Naive thymus-derived CD4-positive, alpha-beta T cell (primary cell): Measurements from ENCODE around the gene SPEF1. TPM values are rescaled to one million over a fixed set of nuclear protein-coding genes. Genes with fewer than 3 reads are reported as not detected.
A peak's percentile ranks its signal among the peaks of the same experiment; 100 is the strongest.

Experiments
- ATAC-seq: fragments of 150-1000 bp; cut with Tn5 transposase; 2 replicates; pipeline ENCODE4 v1.10.0; 2021; ENCODE audit warnings: mild to moderate bottlenecking, moderate library complexity
- CTCF ChIA-PET: fragments of 350-600 bp; sonication (Branson Sonifier 250); formaldehyde crosslinking; loops from one replicate; lab custom pipeline; 2021; ENCODE audit warnings: antibody characterized with exemption; lab: Charles Lee
- POLR2A ChIA-PET: fragments of 350-600 bp; sonication (Branson Sonifier 250); formaldehyde crosslinking; loops from one replicate; lab custom pipeline; 2021; ENCODE audit warnings: antibody characterized with exemption, inconsistent platforms; lab: Charles Lee
- DNase-seq, 9 donors: peaks; one replicate each; pipeline versions ENCODE4 v3.0.0 to v3.0.0-alpha.2; 2020 to 2022; ENCODE audit warnings: mixed read lengths in 1 of 9
- H3K27ac ChIP-seq: one replicate; pipeline ENCODE4 v1.7.0; 2013; ENCODE audit warnings: mild to moderate bottlenecking, low read depth, low read length, moderate library complexity
- H3K27me3 ChIP-seq, 2 donors: one replicate each; pipeline ENCODE4 v1.7.0; 2013; ENCODE audit warnings: low read length in 2 of 2, mild to moderate bottlenecking in 2 of 2, moderate library complexity in 2 of 2; ENCODE audit not compliant: control insufficient read depth in 2 of 2, insufficient read depth in 2 of 2
- H3K36me3 ChIP-seq, 3 experiments: 1 replicate in 2 of 3; 2 replicates in 1 of 3; pipeline ENCODE4 v1.7.0; 2013; ENCODE audit warnings: low read length in 3 of 3, mild to moderate bottlenecking in 3 of 3, moderate library complexity in 1 of 3; ENCODE audit not compliant: insufficient read depth in 3 of 3, control insufficient read depth in 2 of 3
- H3K4me1 ChIP-seq, 2 donors: one replicate each; pipeline ENCODE4 v1.7.0; 2013; ENCODE audit warnings: low read length in 2 of 2, mild to moderate bottlenecking in 2 of 2, moderate library complexity in 1 of 2; ENCODE audit not compliant: control insufficient read depth in 2 of 2, insufficient read depth in 2 of 2
- H3K4me3 ChIP-seq: 2 replicates; pipeline ENCODE4 v1.7.0; 2013; ENCODE audit warnings: mild to moderate bottlenecking, low read length
- H3K9me3 ChIP-seq, 3 experiments: 1 replicate in 2 of 3; 2 replicates in 1 of 3; pipeline ENCODE4 v1.7.0; 2013; ENCODE audit warnings: low read length in 3 of 3; ENCODE audit not compliant: control insufficient read depth in 2 of 3
- H3K27ac Mint-ChIP-seq, 9 donors: one replicate each; pipeline ENCODE4 v1.8.0; 2020 to 2022; ENCODE audit warnings: mixed read lengths in 9 of 9, mild to moderate bottlenecking in 8 of 9, moderate library complexity in 5 of 9, inconsistent platforms in 2 of 9
- H3K27me3 Mint-ChIP-seq, 5 donors: one replicate each; pipeline ENCODE4 v1.8.0; 2021 to 2022; ENCODE audit warnings: mixed read lengths in 5 of 5, mild to moderate bottlenecking in 1 of 5
- H3K36me3 Mint-ChIP-seq, 5 donors: one replicate each; pipeline ENCODE4 v1.8.0; 2020 to 2022; ENCODE audit warnings: mixed read lengths in 5 of 5, mild to moderate bottlenecking in 3 of 5, inconsistent platforms in 1 of 5
- H3K4me1 Mint-ChIP-seq, 7 donors: one replicate each; pipeline ENCODE4 v1.8.0; 2020 to 2022; ENCODE audit warnings: mixed read lengths in 7 of 7, mild to moderate bottlenecking in 3 of 7, inconsistent platforms in 1 of 7
- H3K4me3 Mint-ChIP-seq, 10 donors: one replicate each; pipeline ENCODE4 v1.8.0; 2020 to 2022; ENCODE audit warnings: mild to moderate bottlenecking in 10 of 10, mixed read lengths in 10 of 10, moderate library complexity in 6 of 10, inconsistent platforms in 2 of 10
- H3K9me3 Mint-ChIP-seq, 11 donors: one replicate each; pipeline ENCODE4 v1.8.0; 2020 to 2022; ENCODE audit warnings: mixed read lengths in 11 of 11, mild to moderate bottlenecking in 4 of 11, inconsistent platforms in 1 of 11, moderate library complexity in 1 of 11
- intact Hi-C, 2 donors: fragments of 100-400 bp; cut with micrococcal nuclease; formaldehyde crosslinking; loops; one replicate each; pipeline ENCODE4 v1.15.1; 2023
- polyA plus RNA-seq, 2 donors: library from polyadenylated mRNA; unstranded; fragments of 300-500 nt; fragmentation: Illumina TruSeq; gene quantifications; one replicate each; pipeline ENCODE4 v1.2.3, GENCODE V29; 2021
- total RNA-seq, 6 experiments: library from RNA in 5 of 6; stranded (reverse) in 5 of 6; gene quantifications; 1 replicate in 5 of 6; 2 replicates in 1 of 6; pipeline ENCODE4 v1.2.3 and lab custom pipeline; 2021 to 2026

SPEF1 gene
- total and polyA plus RNA-seq, 7 experiments from 2014 or later: 0.24 to 0.32 (median 0.29) TPM; not detected in 4

DNA sequence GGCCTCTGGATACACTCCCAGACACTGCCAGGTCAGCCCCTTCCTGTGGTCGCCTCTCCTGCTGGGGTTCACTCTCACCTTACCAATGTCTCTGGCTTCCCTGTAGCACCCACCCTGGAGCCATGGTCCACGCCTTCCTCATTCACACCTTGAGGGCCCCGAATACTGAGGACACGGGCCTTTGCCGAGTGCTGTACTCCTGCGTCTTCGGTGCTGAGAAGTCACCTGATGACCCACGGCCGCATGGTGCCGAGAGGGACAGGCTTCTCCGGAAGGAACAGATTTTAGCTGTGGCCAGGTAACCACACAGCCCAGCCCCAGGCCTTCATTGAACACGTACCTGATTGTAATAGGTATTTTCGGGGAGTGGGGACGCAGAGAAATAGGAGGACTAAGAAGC, 40.7 kb upstream of the SPEF1 start:
- peak overlapping the region; percentile 69 to 99 (median 96) for H3K27ac Mint-ChIP-seq
- peaks cover 0 to 1% (median 0%) of the 10 kb centered on the region in 11 donors for H3K9me3 Mint-ChIP-seq
- H3K27ac ChIP-seq: no peak overlapping the region

GRCh38 chr20:3820901-3821727, 39.9 kb upstream of the SPEF1 start:
- H3K4me1 Mint-ChIP-seq: peaks cover 14 to 45% (median 38%) of the 10 kb centered on the region in 7 donors
- H3K9me3 Mint-ChIP-seq: peaks cover 0 to 1% (median 0%) of the 10 kb centered on the region in 11 donors
- no peaks in the 10 kb centered on the region for H3K9me3 ChIP-seq
- peak overlapping the region; percentile 94 to 99 (median 97) for H3K27ac Mint-ChIP-seq
- no peak for DNase-seq
- intact Hi-C loops: loop anchor here (1.0 to 2.0 kb wide), 15 partner anchors 10 to 264 kb away; partner anchors contain the start of genes CENPB (in 2 of the 2), MAVS (in 2 of the 2), PANK2 (in 2 of the 2) and ADISSP (in 1 of the 2)
- H3K36me3 ChIP-seq: peaks cover 8 to 35% (median 14%) of the 10 kb centered on the region in 3 experiments
- peak overlapping the region; percentile 90 for H3K4me3 ChIP-seq
- no peaks in the 10 kb centered on the region for H3K27me3 Mint-ChIP-seq
- H3K4me1 ChIP-seq: peaks cover 27 to 33% of the 10 kb centered on the region in 2 donors
- ATAC-seq: no peak
- no peaks in the 10 kb centered on the region for H3K27me3 ChIP-seq
- POLR2A ChIA-PET: interaction anchor here (0.7 to 13.1 kb wide), 17 partner anchors 11 to 642 kb away, joined by 3 to 134 read pairs (median 5); partner anchors contain the start of genes ADISSP, CDC25B, CENPB and SPEF1
- peaks cover 0 to 10% (median 5%) of the 10 kb centered on the region in 5 donors for H3K36me3 Mint-ChIP-seq
- H3K4me3 Mint-ChIP-seq: peak overlapping the region; percentile 85 to 95 (median 92)
- CTCF ChIA-PET: interaction anchor here (0.6 to 5.6 kb wide), 14 partner anchors 9 to 1736 kb away, joined by 3 to 82 read pairs (median 4); partner anchors contain the start of genes CDC25B and CENPB
- peak overlapping the region; percentile 98 for H3K27ac ChIP-seq

More for the DNA sequence above, 40.7 kb upstream of the SPEF1 start:
- Histone ChIP-seq H3K9me3 (no peaks in the 10 kb centered on the region), H3K4me1 (peaks cover 20 to 24% of the 10 kb centered on the region in 2 donors), H3K27me3 (no peaks in the 10 kb centered on the region), H3K36me3 (peaks cover 8 to 43% (median 14%) of the 10 kb centered on the region in 3 experiments), H3K4me3 (no peak overlapping the region)
- no peaks in the 10 kb centered on the region for H3K27me3 Mint-ChIP-seq
- peaks cover 6 to 40% (median 31%) of the 10 kb centered on the region in 7 donors for H3K4me1 Mint-ChIP-seq
- intact Hi-C loops: loop anchor here in 1 of 2 donors (2.0 kb wide), 1 partner anchor 217 kb away; no protein-coding TSS in a partner anchor
- ChIA-PET CTCF (interaction anchor here (1.1 to 5.6 kb wide), 2 partner anchors 26 to 34 kb away, joined by 3 to 82 read pairs; partner anchors contain the start of genes CDC25B and CENPB), POLR2A (interaction anchor here (1.0 to 13.1 kb wide), 7 partner anchors 17 to 54 kb away, joined by 3 to 134 read pairs (median 11); partner anchors contain the start of genes ADISSP, CDC25B and SPEF1)
- ATAC-seq: no peak
- H3K36me3 Mint-ChIP-seq: peaks cover 0 to 18% (median 7%) of the 10 kb centered on the region in 5 donors
- H3K4me3 Mint-ChIP-seq: peak overlapping the region; percentile 38 to 95 (median 90)
- DNase-seq: no peak

DNA sequence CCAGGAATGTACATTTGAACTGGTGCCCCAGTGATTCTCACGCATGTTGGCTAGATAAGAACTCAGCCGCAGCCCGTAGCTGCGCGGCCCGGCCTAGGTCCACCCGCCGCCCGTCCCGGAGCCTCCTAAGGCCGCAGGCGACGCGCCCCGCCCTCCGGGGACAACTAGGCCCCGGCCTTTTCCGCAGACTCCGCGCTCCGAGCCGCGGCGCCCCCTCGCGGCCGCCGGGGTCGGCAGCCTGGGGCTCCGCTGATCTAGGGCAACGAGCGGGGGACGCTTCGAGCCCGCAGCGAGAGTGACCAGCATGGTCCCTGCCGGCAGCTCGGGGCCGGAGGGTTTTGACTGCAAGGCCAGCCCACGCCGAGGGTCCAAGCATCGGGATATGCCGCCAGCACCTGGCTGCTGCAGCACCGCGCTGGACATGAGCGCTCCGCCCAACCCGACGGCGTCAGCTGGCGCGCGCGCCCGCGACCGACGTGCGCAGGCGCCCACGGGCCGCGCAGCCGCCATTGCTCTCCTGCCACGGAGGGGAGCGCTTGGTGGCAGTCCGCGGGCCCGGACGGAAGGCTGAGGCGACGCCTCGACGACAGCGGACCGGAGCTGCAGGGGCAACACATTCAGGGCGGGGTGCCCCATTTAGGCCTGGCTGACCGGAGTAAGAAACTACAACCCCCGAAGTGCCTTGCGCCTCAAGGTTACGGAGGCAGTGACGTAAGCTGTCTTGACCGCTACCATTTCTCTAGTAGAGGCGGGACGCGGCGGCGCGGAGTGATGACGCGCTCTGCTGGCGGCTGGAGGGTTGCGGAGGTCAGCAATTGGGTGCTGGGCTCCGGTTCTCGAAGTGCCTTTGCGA, 39.0 kb upstream of the SPEF1 start, which contains the start of gene AP5S1:
AP5S1 (plus strand) TSS at position 500 of the 853 bp plus-strand sequence. CDS start 1,571 bp downstream, outside the sequence.
- H3K4me1 Mint-ChIP-seq: peaks cover 19 to 54% (median 47%) of the 10 kb centered on the region in 7 donors
- Histone ChIP-seq H3K9me3 (no peaks in the 10 kb centered on the region), H3K27ac (peak within 1 kb of the TSS; percentile 98), H3K4me1 (peaks cover 35 to 41% of the 10 kb centered on the region in 2 donors), H3K27me3 (no peaks in the 10 kb centered on the region), H3K4me3 (peak within 1 kb of the TSS; percentile 90), H3K36me3 (peaks cover 8 to 28% (median 14%) of the 10 kb centered on the region in 3 experiments)
- ChIA-PET CTCF (interaction anchor here (0.6 to 5.6 kb wide), 13 partner anchors 8 to 1737 kb away, joined by 3 to 82 read pairs (median 5); partner anchors contain the start of genes CDC25B and CENPB), POLR2A (interaction anchor here (0.7 to 13.1 kb wide), 15 partner anchors 11 to 641 kb away, joined by 3 to 134 read pairs (median 6); partner anchors contain the start of genes ADISSP, CDC25B, CENPB and SPEF1)
- peaks cover 0 to 1% (median 0%) of the 10 kb centered on the region in 11 donors for H3K9me3 Mint-ChIP-seq
- intact Hi-C loops: loop anchor here (1.0 to 2.0 kb wide), 15 partner anchors 9 to 265 kb away; partner anchors contain the start of genes CENPB (in 2 of the 2), MAVS (in 2 of the 2), PANK2 (in 2 of the 2) and ADISSP (in 1 of the 2)
- DNase-seq (peak; percentile 87 to 96 (median 92)), ATAC-seq (peak; percentile 92)
- H3K27me3 Mint-ChIP-seq: no peaks in the 10 kb centered on the region
- H3K4me3 Mint-ChIP-seq: peak within 1 kb of the TSS; percentile 85 to 95 (median 92)
- H3K27ac Mint-ChIP-seq: peak within 1 kb of the TSS; percentile 94 to 99 (median 97)
- peaks cover 0 to 10% (median 5%) of the 10 kb centered on the region in 5 donors for H3K36me3 Mint-ChIP-seq

DNA sequence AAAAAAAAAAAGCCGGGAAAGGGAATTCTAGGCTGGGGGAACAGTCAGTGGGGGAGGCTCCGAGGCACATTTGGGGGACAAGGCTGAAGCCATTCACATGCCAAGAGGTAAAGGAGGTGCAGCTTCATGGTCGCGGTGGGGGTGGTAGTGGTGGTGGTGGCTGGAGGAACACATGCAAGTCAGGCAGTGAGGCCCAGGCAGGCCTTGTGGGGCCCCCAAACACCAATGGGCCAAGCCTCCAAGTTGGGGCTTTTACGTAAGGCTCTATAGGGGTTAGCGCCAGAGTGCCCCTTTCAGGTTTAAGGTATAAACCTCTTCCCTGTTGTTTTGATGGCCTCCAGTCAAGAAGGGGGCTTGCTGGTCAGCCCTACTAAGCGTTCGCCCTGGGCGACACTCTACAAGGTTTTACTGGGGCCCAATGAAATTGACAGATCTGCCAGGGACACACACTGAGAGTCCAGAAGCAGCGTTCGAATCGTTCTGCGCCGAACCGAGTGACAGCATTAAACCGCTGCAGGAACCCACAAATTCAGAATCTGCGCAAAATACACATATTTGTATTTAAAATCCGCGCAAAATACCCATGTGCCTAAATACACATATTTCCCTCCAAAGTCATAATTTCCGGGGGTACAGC, 38.3 kb upstream of the SPEF1 start:
- Mint-ChIP-seq H3K4me3 (peak overlapping the region; percentile 66 to 95 (median 88)), H3K27ac (peak overlapping the region; percentile 90 to 98 (median 95)), H3K4me1 (peaks cover 19 to 55% (median 50%) of the 10 kb centered on the region in 7 donors), H3K36me3 (peaks cover 0 to 6% (median 5%) of the 10 kb centered on the region in 5 donors), H3K9me3 (peaks cover 0 to 1% (median 0%) of the 10 kb centered on the region in 11 donors), H3K27me3 (no peaks in the 10 kb centered on the region)
- intact Hi-C loops: loop anchor here (1.0 to 2.0 kb wide), 15 partner anchors 8 to 266 kb away; partner anchors contain the start of genes CENPB (in 2 of the 2), MAVS (in 2 of the 2), PANK2 (in 2 of the 2) and ADISSP (in 1 of the 2)
- H3K27ac ChIP-seq: peak overlapping the region; percentile 98
- H3K4me3 ChIP-seq: peak overlapping the region; percentile 90
- peaks cover 39 to 48% of the 10 kb centered on the region in 2 donors for H3K4me1 ChIP-seq
- no peaks in the 10 kb centered on the region for H3K27me3 ChIP-seq
- ATAC-seq: no peak
- POLR2A ChIA-PET: interaction anchor here (0.5 to 13.1 kb wide), 11 partner anchors 24 to 1042 kb away, joined by 3 to 134 read pairs (median 9); partner anchors contain the start of genes ADISSP, CDC25B, CENPB and SPEF1
- H3K9me3 ChIP-seq: no peaks in the 10 kb centered on the region
- no peak for DNase-seq
- peaks cover 8 to 20% (median 12%) of the 10 kb centered on the region in 3 experiments for H3K36me3 ChIP-seq
- CTCF ChIA-PET: interaction anchor here (0.7 to 5.6 kb wide), 7 partner anchors 7 to 207 kb away, joined by 3 to 82 read pairs (median 6); partner anchors contain the start of genes CDC25B and CENPB
